ENCODE results near the gene ZNRD2.
A peak's percentile ranks its signal among the peaks of the same experiment; 100 is the strongest.

Gene ZNRD2

DNA sequence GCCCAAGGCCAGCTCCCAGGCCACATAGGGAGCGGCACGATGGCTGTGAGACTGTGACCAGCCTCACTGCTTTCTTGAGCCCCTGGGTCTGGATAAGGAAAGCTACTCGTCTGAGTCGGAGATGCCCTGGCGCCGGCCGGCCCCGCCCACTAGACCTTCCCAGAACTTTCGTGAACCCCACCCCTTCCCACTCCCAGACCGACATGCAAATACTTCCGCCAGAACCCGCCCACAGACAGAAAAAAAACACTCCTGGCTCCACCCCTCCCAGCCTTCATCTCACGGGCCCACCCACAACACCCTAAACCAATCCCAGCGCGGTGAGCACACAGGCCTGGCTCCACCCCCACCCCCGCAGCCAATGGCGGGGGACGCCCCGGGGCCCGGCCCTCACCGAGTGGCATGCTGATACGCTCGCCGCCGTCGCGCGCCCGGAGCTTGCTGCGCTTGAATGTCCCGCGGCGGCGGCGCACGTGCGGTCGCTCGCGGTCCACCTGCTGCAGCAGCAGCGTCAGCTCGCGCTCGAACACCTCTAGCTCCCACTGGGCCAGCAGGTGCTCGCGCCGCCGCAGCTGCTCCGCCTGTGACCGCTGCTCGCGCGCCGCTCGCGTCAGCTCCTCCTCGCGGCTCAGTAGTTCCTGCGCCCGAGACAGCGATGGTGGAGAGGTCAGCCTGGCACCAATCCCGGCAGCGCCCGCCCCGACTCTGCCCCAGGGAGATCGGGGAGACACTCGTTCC, 36.8 kb downstream of the ZNRD2 start:
- TF ChIP-seq, protein P1, sequence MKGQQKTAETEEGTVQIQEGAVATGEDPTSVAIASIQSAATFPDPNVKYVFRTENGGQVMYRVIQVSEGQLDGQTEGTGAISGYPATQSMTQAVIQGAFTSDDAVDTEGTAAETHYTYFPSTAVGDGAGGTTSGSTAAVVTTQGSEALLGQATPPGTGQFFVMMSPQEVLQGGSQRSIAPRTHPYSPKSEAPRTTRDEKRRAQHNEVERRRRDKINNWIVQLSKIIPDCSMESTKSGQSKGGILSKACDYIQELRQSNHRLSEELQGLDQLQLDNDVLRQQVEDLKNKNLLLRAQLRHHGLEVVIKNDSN (IDR thresholded peaks at IDR 0.05) = peak; percentile 68
- TF ChIP-seq CEBPB (IDR thresholded peaks at IDR 0.05) (no peak), FOXM1 (IDR thresholded peaks at IDR 0.05; ENCODE audit: borderline replicate concordance, low read depth) (peak; percentile 27; the same call in 1 of the 2 replicates), EGR1 (IDR thresholded peaks at IDR 0.05) (peak; percentile 49; the same call in 1 of the 2 replicates), CREB1 (IDR thresholded peaks at IDR 0.05; ENCODE audit: low read depth) (peak; percentile 43; the same call in 1 of the 2 replicates), TCF12 (IDR thresholded peaks at IDR 0.05; ENCODE audit: low read depth) (peak; percentile 87), TEAD4 (IDR thresholded peaks at IDR 0.05) (peak; percentile 72; the same call in 1 of the 2 replicates), NFIC (IDR thresholded peaks at IDR 0.05) (peak; percentile 64), TAF1 (IDR thresholded peaks at IDR 0.05; ENCODE audit: low read depth) (peak; percentile 45; the same call in 1 of the 2 replicates), RAD21 (IDR thresholded peaks at IDR 0.05; ENCODE audit: low read depth) (no peak), YY1 (IDR thresholded peaks at IDR 0.05; ENCODE audit: low read depth) (peak; percentile 56; the same call in 1 of the 2 replicates), EP300 (IDR thresholded peaks at IDR 0.05; ENCODE audit: borderline replicate concordance) (peak; percentile 61; the same call in 1 of the 2 replicates), ZBTB7A (IDR thresholded peaks at IDR 0.05; ENCODE audit: low read depth) (no peak)
- TF ChIP-seq, protein P2, sequence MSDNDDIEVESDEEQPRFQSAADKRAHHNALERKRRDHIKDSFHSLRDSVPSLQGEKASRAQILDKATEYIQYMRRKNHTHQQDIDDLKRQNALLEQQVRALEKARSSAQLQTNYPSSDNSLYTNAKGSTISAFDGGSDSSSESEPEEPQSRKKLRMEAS (IDR thresholded peaks at IDR 0.05) = peak; percentile 100
- TF ChIP-seq, protein P3, sequence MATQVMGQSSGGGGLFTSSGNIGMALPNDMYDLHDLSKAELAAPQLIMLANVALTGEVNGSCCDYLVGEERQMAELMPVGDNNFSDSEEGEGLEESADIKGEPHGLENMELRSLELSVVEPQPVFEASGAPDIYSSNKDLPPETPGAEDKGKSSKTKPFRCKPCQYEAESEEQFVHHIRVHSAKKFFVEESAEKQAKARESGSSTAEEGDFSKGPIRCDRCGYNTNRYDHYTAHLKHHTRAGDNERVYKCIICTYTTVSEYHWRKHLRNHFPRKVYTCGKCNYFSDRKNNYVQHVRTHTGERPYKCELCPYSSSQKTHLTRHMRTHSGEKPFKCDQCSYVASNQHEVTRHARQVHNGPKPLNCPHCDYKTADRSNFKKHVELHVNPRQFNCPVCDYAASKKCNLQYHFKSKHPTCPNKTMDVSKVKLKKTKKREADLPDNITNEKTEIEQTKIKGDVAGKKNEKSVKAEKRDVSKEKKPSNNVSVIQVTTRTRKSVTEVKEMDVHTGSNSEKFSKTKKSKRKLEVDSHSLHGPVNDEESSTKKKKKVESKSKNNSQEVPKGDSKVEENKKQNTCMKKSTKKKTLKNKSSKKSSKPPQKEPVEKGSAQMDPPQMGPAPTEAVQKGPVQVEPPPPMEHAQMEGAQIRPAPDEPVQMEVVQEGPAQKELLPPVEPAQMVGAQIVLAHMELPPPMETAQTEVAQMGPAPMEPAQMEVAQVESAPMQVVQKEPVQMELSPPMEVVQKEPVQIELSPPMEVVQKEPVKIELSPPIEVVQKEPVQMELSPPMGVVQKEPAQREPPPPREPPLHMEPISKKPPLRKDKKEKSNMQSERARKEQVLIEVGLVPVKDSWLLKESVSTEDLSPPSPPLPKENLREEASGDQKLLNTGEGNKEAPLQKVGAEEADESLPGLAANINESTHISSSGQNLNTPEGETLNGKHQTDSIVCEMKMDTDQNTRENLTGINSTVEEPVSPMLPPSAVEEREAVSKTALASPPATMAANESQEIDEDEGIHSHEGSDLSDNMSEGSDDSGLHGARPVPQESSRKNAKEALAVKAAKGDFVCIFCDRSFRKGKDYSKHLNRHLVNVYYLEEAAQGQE (IDR thresholded peaks at IDR 0.05; ENCODE audit: low read depth) = no peak

DNA sequence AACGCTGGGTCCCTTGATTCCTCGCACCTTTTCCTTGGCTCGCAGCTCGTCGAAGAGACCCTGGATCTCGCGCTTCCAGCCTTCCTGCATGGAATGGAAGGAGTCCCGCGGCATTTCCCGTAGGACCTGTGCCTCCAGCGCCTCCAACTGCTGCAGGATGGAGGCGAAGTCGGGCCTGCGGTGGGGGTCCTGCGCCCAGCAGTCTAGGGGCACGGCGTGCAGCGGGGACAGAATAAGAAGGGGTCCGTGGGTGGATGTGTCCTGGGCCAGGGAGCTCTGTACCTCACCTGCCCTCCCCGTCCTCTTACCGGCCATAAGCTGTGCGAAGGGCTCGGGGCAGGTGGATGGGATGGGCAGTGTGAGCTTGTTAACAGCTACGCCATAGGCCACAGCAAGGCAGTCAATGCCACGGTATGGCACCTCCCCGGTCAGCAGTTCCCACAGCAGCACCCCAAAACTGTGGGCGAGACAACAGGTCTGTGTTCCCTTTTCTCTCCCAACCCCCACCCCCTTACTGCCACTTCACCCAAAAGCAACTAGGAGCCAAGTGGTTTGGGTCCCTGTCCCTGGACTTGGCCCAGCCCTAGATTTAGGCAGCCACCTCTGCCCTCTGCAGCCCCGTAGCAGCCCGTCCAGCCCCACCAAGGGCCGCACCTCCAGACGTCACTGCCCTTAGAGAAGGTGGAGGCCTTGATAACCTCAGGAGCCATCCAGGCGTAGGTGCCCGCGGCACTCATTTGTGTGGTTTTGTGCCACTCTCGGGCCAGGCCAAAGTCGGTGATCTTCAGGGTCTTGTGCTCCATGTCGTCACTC, 37.5 kb downstream of the ZNRD2 start:
- TF ChIP-seq EP300 (IDR thresholded peaks at IDR 0.05; ENCODE audit: borderline replicate concordance) (no peak), NFIC (IDR thresholded peaks at IDR 0.05) (no peak), TAF1 (IDR thresholded peaks at IDR 0.05; ENCODE audit: low read depth) (no peak), TCF12 (IDR thresholded peaks at IDR 0.05; ENCODE audit: low read depth) (no peak), ZBTB7A (IDR thresholded peaks at IDR 0.05; ENCODE audit: low read depth) (no peak), TEAD4 (IDR thresholded peaks at IDR 0.05) (no peak), CEBPB (IDR thresholded peaks at IDR 0.05) (no peak), CREB1 (IDR thresholded peaks at IDR 0.05; ENCODE audit: low read depth) (no peak), EGR1 (IDR thresholded peaks at IDR 0.05) (no peak)
- TF ChIP-seq, protein P1 (IDR thresholded peaks at IDR 0.05) = no peak
- TF ChIP-seq, protein P3 (IDR thresholded peaks at IDR 0.05; ENCODE audit: low read depth) = no peak

DNA sequence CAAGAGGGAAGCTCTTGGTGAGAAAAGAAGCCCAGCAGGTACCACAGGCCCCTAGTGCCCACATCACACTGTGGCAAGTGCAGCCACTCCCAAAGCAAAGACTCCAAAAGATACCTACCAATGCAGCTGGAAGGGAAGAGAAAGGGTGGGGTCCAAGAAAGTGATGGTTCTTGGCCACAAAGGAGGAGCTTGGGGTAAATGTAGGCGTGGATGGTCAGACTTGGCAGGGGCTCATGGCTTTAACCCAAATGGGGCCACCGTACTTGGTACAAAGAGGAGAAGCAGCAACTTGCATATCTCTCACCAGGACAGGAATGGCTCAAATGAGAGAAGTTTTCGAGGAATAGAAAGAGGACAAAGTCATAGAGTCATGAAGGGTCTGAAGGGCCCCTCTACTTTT, 39.0 kb downstream of the ZNRD2 start:
- TF ChIP-seq YY1 (IDR thresholded peaks at IDR 0.05; ENCODE audit: low read depth) (no peak), EP300 (IDR thresholded peaks at IDR 0.05; ENCODE audit: borderline replicate concordance) (no peak)

DNA sequence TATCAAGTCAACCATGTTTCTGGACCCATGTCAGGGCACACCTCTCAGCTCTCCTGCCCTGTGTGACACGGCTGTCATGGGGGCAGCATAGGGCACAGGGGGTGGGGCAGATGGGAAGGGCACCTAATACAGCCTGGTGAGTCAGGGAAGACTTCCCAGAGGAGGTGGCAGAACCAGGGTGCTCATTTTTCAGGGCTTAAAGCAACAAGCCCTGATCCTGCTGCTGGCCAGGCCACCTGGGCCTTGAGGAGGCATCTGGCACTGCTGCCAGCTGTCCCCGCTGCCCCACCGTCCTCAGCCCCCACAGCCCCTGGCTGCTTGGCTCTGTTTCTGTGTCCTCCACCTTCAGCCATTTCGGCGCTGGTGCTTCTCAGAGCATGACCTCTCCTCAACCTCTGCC, 39.4 kb downstream of the ZNRD2 start:
- TF ChIP-seq ZBTB7A (IDR thresholded peaks at IDR 0.05; ENCODE audit: low read depth) = no peak

DNA sequence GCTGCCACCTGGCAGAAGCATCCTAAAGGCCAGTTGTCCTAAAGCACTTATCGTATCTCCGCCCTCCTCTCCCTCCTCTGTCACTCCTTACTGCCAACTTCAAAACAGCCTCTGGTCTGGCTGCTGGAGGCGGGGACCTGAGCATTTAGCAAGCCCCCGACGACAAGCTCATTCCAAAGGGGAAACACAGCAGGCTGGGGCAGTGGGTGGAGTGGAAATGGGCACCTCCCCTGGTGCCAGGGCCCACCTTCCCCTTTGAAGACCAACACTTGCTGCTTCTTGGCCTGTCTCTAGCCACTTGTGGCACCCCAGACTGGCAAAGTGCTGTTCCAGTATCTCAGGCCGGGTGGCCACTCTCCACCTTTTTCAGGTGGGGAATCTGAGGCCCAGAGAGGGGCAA, 40.1 kb downstream of the ZNRD2 start:
- TF ChIP-seq EP300 (IDR thresholded peaks at IDR 0.05; ENCODE audit: borderline replicate concordance) = no peak
- no peak for TF ChIP-seq TAF1 (IDR thresholded peaks at IDR 0.05; ENCODE audit: low read depth)
- no peak for TF ChIP-seq YY1 (IDR thresholded peaks at IDR 0.05; ENCODE audit: low read depth)
- no peak for TF ChIP-seq RAD21 (IDR thresholded peaks at IDR 0.05; ENCODE audit: low read depth)
- TF ChIP-seq, protein P3 (IDR thresholded peaks at IDR 0.05; ENCODE audit: low read depth) = no peak
- no peak for TF ChIP-seq CREB1 (IDR thresholded peaks at IDR 0.05; ENCODE audit: low read depth)
- TF ChIP-seq EGR1 (IDR thresholded peaks at IDR 0.05) = no peak
- TF ChIP-seq TEAD4 (IDR thresholded peaks at IDR 0.05) = no peak
